Stimulated activated CD4-positive, alpha-beta T cell treated with anti-CD3 and anti-CD28 coated beads, Interleukin-2, amount 100 ng/mL, for 24 hours (primary cell): ENCODE measurements around the gene TMEM53.
A peak's percentile ranks its signal among the peaks of the same experiment; 100 is the strongest.
"Not testable (repeated sequence)": the region's sequence is repeated elsewhere in the genome, so short reads cannot be mapped to it uniquely, and the experiment has no call there.

Source experiments
- DNase-seq, 2 donors: peaks; one replicate each; pipeline ENCODE4 v3.0.0-alpha.2; 2020

Gene TMEM53

GRCh38 chr1:44672254-44672955, 1.9 kb downstream of the TMEM53 start:
- DNase-seq = no peak

DNA sequence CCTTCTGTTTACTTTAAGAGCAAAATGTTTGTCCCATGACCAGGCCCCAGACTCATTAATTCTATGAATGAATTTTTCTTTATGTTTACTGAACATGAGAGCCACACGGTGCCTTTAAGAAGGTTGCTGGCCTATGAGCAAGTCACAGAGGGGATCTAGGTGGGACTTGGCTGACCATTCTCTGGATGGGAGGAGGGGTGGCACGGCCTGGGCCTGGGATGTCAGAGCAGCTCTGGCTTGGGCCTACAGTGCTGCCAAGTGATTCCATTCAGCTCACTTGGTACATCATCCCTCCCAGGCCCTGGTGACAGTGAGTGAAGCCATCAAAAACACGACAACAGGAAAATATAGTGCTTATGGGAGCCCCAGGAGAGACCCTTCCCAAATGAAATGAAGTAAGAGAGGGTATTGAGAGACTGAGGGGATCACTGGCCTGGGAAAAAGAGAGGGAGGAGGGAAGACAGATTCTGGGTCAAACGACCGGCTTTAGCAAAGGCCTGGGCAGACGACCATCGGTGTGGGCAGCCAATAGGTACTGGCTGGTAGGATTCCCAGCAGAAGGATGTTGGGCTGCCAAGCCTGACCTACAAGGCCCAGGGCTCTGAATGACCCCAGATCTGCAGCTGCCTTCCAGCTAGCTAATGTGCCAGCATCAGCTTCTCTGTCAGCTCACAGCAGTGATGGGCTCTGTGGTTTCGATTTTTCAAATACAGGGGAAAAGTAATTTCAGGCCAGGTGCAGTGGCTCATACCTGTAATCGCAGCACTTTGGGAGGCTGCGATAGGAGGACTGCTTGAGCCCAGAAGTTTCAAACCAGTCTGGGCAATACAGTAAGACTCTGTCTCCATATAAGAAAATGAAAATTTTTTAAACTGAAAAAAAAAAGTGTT, 3.3 kb downstream of the TMEM53 start:
- DNase-seq = no peak

- not testable (repeated sequence) for DNase-seq
Observed at GRCh38 chr1:44666719-44667118, 7.6 kb downstream of the TMEM53 start.

- peak; percentile 44 to 55 for DNase-seq
Observed at GRCh38 chr1:44664730-44665370, 9.4 kb downstream of the TMEM53 start.

- no peak for DNase-seq
Observed at GRCh38 chr1:44663417-44663816, 10.9 kb downstream of the TMEM53 start.

GRCh38 chr1:44662683-44663030, 11.6 kb downstream of the TMEM53 start:
- no peak for DNase-seq

DNA sequence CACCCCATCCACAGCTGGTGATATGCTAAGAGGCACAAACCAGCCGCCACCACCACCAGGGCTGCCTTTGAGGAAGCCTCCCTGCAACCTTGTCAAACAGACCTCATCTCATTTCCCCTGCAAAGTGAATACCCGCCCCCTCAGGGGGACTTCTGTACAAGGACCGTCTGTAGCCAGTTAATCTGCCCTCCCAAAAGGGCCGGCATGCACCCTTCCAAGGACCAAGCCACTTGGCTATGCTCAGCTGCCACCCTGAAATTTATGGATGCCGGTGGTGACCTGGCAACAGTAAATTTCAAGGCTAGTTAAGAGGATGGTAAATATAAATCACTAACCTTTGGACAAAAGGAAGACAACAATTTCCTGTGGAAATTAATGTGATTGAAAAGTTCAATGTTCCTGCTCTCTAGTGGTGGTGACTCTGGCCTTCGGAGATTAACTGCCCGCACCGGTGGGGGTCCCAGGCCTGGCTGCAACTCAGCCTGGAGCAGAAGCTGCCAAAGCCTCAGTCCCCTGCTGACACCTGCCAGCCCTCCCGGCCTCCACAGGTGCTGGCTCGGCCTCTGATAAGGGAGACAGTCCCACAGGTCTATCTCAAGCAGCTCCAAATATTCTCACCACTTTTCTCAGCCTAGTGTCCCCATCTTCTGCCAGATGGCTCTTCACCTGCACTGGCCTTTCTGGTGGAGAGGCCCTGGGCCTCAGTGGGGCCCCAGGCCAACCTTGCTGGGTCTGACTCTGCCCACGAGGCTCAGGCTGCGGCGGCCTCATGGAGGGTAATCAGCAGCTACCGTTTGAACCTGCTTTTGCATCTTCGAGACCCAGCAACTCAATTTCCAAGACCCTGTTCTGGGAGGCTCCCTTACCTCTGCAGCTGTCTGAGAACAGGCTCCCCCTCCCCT, 12.2 kb downstream of the TMEM53 start:
- no peak for DNase-seq

GRCh38 chr1:44660176-44660575, 14.1 kb downstream of the TMEM53 start:
- no peak for DNase-seq

- no peak for DNase-seq
Observed at GRCh38 chr1:44659566-44659965, 14.7 kb downstream of the TMEM53 start.

DNA sequence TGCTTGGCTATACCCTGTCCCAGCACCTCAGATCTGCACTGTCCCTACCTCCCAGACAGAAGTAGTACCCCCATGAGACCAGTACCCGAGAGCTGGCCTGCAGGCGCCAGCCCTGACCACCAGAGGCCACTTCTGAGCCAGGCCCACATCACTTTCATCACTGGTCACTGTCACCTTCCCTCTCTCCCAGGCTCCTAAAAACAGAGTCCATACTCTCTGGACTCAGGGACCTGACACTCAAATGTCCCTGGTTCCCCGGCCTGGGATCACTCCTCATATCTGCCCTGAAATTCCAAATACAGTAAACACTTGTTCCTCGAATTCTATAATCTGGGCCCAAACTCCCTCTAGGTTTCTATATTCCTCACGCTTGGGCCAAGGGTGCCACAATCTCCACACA, 18.7 kb downstream of the TMEM53 start:
- peak in 1 of 2 donors; percentile 13 for DNase-seq

DNA sequence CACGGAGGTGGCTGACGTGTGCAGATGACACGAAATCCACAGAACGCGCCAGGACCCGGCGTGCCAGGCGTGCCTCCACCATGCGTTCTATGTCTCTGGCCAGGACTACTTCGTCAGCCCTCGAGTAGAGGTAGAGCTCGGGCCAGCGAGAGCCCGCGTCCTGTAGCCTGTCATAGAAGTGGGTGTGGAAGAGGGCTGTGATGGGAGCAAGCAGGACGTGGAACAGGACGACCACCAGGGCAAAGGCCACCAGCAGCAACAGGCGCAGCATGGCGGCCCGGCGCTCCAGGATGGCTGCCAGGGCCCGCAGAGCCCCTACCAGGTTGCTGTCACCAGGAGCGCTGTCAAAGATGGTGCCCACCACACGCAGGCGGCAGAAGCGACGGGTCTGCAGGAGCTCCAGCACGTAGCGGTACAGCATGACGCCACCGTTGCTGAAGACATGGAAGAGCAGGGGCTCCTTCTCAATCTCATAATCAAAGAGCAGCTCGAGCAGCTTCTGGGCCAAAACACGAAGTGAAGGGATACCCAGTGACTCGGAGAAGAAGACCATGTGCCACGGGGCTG, 19.6 kb downstream of the TMEM53 start:
- DNase-seq = no peak

DNA sequence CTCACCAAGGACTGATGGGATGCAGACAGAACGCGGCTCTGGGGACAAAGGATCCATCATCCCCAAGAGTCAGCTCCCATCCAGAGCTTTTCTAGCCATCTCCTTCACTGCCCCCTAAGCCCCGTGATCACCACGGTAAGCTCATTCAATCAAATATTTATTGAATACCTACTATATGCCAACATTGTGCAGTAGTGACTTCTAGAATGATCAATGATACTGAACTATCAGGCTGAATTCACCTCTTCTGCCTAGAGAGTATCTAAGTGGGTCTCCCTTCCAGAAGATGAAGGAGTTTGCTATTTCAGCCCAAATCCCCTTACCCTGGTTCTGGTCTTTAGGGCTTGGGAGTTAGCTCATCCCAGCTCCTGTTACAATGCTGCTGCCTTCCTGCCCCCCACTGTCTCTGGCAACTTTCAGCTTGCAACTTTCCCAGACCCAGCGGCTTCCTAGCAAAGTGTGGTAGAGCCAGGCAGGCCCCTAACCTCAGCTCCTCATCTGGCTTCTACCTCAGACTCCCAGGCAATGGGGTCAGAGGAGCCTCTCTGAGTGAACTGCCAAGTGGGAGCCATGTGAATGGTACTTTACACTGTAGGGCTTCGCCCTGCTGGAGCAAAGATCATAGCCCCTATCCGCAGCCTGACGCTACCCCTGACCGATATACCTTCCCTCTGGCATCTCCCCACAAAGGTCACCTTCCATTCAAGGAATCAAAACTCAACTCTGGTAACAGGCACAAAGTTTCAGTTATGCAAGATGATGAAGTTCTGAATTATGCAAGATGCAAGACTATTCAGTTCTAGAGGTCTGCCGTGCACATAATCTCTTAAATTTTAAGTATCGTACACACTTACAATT, 20.9 kb downstream of the TMEM53 start:
- no peak for DNase-seq

DNA sequence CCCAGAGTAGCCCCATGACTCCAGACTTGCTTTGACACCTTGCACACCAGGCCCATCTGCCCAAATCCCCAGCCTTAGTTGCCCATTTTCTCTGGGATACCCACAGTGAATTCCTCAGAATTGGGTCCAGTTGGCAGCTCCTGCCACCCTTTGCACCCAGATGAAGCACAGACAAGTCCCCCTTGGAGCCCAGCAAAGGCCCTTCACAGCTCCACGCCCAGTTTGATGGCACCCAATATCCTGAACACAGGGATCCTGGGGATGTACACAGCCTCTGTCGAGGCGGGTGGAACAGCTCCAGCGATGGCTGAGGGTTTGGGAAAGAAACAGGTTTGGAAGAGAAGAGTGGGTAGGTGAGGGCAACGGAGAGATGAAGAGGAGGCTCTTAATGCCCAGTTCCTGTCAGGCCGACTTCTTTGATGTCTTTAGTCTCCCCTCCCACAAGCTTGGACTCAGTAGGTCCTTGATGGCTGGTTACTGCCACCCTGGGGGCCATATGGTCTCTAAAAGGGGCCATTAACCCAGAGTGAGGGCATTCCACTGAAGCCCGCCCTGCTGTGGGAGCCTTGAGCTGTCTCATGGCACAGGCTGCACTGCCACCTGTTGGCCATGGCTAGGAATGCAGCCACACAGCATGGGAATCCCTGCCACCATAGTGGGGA, 21.7 kb downstream of the TMEM53 start:
- peak; percentile 84 to 85 for DNase-seq

GRCh38 chr1:44651069-44651468, 23.2 kb downstream of the TMEM53 start:
- DNase-seq = no peak

DNA sequence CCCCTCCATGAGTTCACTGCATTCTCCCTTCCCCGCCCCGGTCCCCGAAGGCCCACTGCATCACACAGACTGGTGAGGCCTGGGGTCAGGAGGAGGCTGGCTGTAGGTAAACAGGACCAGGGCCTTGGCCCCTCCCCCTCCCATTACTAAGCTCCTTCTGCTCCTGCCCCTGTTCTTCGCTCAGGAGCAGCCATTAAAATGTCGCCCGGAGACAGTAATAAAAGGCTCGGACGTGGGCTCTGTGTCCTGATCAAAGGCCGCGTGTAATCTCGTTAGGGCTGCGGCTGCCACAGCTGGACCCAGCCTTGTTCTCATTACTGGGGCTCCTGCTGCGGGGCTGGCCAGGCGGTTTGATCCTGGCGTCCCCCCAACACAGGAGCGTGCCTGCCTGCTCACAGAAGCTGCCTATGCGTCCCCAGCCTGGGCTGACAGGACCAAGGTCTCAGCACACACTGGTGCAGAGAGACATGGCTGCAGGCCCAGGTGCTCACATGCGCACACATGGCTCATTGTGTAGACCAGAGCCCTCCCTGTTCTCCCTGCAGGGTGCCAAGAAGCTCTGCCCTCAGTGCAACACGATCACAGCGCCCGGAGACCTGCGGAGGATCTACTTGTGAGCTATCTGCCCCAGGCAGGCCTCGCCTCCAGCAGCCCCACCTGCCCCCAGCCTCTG, 24.0 kb downstream of the TMEM53 start:
- no peak for DNase-seq

- no peak for DNase-seq
Observed at GRCh38 chr1:44649788-44650158, 24.5 kb downstream of the TMEM53 start.

- DNase-seq = no peak
Observed at GRCh38 chr1:44648529-44649250, 25.6 kb downstream of the TMEM53 start.

DNA sequence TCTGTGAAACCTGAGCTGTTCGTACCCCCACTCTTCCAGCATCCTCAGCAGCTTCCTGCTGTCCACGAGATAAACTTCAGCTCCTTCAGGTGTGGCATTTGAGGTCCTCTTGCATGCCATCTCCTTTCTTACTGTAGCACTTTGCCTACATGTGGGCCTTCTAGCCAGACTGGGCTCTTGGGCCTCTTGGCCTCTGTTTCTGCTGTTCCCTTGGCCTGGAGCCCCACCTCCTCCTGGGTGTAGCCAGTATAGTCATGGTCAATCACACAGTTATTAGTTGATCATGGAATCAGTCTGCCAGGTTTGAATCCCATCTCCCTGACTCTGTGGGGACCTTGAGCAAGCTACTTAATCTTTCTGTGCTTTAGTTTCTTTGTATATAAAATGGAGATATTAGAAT, 26.4 kb downstream of the TMEM53 start:
- no peak for DNase-seq

DNA sequence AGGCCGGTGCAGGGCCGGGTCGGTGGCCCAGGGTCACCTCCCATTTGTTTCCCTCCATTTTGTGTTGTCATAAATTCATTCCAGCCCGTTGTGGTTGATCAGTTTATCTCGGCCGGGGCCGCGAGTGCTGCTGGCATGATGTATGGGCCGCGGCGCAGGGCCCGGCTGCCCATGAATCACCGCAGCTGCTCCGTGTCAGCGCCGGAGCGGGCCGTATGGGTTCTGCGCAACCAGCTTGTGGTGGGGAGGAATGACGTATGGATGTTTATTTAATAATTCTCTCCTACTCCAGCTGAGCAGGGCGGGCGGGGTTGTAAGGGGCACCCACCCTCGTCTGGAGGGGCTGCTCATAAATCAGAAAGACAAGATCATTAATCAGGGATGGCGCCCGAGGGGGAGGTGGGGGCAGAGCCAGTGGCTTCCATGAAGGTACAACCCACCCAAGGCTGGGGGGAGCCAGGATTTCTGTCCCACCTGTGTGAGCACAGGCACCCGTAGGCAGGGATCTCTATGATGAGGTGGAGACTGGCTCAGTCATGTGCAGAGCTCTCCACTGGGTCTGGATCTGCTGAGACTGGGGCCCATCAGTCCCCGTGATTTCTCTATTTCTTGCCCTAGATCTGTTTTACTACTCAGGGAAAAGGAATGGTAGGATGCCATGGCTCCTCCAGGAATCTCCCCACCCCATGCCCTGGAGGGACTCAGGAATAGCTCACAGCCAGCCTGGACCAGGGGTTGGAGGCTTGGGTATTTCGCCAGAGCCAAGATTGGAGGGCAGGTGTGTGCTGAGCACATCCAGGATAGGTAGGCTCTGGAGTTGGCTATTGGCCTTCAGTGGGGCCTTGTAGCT, 27.8 kb downstream of the TMEM53 start:
- DNase-seq = no peak
